ENCODE data around the gene RNF135.

DNA sequence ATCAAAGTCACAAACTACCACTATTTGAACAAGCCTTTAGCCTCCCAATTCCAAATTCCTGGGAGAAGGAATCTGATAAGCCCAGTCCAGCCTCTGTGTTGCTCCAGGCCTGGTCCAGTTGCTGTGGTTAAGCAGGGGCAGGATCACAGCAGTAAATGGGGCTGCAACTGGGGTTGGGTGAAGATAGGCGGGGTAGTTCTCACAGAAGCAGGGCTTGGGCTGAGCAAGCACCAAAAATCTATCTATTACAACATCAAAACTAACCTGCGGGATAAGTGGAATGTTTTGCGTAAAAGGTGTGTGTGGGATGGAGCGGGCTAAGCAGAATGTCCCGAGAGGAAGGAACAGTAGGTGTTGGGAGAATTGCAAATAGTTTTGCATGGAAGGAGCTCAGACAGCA lies 23.0 kb upstream of the RNF135 start:
- TF ChIP-seq EZH2 (IDR thresholded peaks at IDR 0.05; ENCODE audit: low read length, unreplicated experiment) (no peak), EZH2phosphoT487 (IDR thresholded peaks at IDR 0.05; ENCODE audit: borderline replicate concordance, low read length) (no peak)
- TF ChIP-seq, protein P1, sequence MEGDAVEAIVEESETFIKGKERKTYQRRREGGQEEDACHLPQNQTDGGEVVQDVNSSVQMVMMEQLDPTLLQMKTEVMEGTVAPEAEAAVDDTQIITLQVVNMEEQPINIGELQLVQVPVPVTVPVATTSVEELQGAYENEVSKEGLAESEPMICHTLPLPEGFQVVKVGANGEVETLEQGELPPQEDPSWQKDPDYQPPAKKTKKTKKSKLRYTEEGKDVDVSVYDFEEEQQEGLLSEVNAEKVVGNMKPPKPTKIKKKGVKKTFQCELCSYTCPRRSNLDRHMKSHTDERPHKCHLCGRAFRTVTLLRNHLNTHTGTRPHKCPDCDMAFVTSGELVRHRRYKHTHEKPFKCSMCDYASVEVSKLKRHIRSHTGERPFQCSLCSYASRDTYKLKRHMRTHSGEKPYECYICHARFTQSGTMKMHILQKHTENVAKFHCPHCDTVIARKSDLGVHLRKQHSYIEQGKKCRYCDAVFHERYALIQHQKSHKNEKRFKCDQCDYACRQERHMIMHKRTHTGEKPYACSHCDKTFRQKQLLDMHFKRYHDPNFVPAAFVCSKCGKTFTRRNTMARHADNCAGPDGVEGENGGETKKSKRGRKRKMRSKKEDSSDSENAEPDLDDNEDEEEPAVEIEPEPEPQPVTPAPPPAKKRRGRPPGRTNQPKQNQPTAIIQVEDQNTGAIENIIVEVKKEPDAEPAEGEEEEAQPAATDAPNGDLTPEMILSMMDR (conservative IDR thresholded peaks at IDR 0.05; ENCODE audit: low read depth, low read length) = no peak

Measured in PC-3 (cell line).